Cortex of kidney (tissue), 1 donor: ENCODE data around the gene CORO1C.
A peak's percentile ranks its signal among the peaks of the same experiment; 100 is the strongest.
"Not testable (repeated sequence)": the region's sequence is repeated elsewhere in the genome, so short reads cannot be mapped to it uniquely, and the experiment has no call there.

Source experiments
- DNase-seq: peaks from one replicate; lab custom pipeline; 2025; lab: John Stamatoyannopoulos, UW

CORO1C gene

DNA sequence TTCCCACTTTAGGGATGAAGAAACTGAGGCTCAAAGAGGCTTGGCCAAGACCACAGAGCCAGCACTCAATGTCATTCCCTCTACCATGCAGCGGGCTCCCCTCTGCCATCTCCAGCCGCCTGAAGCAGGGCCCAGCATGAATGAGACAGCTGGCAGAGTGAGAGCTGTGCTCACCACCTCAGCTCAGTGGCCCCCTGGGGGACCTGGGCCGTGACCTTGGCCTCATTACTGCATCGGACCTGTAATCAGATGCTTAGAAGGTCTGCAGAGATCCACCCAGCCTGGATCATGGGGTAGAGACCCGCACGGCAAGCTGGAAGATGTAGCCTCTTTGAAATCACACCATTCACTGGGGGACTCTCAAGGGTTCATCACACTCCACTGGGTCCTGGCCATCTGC, 22.7 kb upstream of the CORO1C start:
- no peak for DNase-seq

DNA sequence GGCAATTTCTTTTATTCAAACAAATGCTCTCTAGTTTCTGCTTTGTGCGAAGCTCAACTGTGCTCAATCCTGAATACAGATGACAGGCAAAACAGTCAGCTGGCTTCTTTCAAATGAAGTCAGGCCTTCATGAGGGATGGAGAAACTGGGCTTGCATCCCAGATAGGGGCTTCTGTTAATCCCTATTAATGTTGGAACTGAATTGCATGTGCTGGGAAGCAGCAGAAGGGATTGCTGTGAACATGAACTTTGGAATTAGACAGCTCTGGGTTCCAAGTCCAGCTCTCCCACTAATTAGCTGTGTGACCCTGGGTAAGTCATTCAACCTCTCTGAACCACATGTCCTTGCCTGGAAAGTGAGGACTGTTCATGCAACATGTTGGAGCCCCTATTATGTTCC, 21.1 kb upstream of the CORO1C start:
- no peak for DNase-seq

DNA sequence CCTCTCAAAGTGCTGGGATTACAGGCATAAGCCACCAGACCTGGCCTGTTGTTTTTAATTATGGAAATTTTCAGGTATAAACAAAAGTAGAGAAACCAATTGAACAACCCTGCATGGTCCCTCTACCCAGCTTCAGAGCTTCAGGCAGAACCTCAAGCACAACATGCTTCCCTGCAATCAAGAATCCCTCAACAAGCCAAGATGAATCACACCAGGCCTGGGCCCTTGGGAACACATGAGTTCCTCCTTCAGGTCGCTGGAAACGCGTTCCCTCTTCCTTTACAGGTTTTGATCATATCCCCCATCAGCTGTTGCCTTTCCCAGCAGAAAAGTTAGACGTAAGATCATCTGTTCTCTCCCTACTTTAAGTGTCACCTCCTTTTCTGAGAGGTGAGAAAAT, 20.5 kb upstream of the CORO1C start:
- DNase-seq = no peak

DNA sequence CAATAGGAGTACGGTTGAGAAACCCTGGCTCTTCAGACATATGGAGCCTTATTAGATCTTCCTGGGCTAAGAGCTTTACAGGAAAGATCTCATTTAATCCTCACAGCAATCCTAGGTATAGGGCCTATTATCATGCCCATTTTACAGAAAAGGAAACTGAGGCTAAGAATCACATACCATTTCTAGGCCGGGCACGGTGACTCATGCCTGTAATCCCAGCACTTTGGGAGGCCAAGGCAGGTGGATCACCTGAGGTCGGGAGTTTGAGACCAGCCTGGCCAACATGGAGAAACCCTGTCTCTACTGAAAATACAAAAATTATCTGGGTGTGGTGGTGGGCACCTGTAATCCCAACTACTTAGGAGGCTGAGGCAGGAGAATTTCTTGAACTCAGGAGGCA, 19.7 kb upstream of the CORO1C start:
- not testable (repeated sequence) for DNase-seq

DNA sequence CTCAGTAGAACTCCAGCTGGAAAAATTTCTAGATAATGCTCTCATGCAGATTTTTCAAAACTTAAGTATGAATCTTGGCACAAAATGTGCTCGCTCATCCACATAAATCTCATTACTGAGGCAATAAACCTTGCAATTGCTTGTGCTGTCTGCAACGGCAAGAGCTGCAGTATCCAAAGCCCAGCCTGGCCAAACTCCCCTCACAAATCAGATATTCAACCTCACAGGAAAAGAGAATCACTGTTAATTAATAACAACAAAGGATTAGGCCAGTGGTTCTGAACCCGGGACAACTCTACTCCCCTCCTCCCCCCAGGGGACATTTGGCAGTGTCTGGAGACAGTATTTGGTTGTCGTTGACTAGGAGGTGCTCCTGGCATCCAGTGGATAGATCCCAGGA, 19.2 kb upstream of the CORO1C start:
- DNase-seq = no peak

DNA sequence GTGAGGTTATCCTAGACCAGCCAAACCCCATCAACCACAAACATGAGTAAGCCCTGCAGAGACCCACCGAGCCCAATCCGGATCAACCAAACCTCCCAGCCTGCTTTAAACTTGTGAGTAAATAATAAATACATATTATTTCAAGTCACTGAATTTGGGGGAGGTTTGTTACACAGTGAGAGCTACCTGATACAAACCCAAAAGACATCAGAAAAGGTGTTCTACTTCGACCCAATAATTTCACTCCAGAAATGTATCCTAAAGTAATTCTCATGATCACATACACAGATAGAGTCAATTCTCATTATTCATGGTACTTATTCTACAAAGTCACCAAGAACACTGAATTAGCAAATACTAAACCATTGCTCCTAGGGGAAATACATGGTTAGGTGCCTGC, 16.2 kb upstream of the CORO1C start:
- no peak for DNase-seq

DNA sequence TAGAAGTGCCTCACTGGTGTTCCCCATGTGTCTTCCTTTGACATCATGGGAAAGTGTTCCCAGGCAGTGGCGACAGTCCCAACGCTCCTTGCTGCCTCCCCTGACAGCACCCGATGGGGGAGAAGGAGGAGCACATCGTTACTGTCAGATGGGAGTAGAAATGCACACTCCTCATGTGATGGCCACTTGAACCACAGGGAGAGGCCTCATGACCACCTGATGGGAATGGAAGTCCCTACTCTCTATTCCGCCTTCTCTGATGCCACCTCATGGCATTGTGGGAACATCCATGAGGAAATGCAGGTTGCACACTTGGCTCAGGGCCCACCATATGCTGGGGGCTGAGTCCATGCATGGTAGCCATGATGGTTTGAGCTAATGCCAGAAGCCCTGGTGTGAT, 14.3 kb upstream of the CORO1C start:
- DNase-seq = no peak

DNA sequence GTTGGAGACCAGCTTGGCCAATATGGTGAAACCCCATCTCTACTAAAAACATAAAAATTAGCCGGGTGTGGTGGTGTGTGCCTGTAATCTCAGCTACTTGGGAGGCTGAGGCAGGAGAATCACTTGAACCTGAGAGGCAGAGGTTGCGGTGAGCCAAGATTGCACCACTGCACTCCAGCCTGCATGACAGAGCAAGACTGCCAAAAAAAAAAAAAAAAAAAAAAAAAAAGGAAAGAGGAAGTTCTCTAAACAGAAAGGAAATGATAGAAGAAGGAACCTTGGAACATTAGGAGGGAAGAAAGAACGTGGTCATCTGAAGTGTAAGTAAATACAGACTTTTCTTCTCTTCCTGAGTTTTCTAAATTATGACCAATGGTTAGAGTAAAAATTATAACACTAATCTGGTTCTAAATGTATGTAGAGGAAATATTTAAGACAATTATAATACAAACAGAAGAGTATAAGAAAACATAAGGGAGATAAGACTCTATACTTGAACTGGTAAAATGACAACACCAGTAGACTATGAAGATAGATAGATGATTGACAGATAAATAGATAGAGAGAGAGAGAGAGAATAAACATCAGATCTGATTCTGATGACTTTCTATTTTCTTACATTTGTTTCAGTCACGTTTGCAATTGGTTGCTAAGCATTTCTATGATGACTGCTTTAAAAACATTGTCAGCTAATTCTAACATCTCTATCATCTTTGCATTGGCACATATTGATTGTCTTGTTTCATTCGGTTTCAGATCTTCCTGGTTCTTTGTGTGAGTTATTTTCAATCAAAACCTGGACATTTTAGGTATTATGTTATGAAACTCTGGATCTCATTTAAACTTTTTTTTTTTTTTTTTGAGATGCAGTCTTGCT, 12.9 kb upstream of the CORO1C start:
- DNase-seq = no peak

DNA sequence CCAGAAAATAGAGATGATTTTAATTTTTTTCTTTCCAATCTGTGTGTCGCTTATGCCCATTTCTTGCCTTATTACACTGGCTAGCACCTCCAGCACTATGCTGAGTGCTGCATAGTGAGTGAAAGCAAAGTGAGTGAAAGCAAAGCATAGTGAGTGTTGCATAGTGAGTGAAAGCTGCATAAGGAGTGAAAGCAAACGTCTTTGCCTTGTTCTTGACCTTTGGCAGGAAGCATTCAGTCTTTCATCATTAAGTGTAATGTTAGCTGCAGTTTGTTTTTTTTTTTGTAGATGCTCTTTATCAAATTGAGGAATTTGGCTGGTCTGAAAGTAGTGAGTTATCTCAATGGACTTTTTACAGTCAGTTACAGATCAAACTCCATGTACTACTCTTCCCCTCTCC, 6.9 kb upstream of the CORO1C start:
- DNase-seq = no peak

DNA sequence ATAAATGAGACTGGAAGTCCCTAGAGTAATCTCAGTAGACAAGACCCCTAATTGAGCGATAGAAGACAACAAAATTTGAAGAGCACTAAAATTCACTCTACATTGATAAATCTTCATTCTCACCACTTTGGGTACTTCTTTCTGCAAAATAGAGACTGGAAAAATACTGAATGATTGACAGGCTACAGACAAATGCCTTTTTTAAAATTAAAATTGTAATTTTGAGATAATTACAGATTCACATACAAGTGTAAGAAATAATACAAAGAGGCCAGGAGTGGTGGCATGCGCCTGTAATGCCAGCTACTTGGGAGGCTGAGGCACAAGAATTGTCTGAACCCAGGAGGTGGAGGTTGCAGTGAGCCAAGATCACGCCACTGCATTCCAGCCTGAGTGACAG, 4.5 kb upstream of the CORO1C start:
- DNase-seq = no peak

DNA sequence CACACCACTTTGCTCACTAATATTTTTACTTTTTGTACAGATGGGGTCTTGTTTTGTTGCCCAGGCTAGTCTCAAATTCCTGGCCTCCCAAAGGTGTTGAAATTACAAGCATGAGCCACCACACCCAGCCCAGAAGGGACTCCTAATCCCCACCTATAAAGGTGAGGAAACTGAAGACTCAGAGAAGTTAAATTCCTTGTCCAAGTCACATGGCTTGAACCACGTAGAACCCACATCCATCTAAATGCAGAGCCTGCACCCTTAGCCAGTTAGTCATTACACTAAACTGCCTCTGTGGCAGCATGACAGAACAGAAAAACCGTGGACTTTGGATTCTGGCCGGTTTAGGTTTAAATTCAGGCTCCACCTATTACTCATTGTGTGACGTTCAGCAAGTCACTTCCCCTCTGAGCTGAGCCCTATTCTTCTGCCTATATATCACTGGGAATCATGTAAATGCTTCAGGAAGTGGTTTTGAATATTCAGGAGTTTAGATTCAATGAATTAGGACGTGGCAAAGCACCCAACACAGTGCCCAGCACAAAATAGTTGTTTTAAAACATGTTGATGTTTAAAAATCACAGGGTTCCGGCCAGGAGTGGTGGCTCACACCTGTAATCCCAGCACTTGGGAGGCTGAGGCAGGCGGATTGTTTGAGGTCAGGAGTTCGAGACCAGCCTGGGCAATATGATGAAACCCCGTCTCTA, 3.0 kb upstream of the CORO1C start:
- no peak for DNase-seq

DNA sequence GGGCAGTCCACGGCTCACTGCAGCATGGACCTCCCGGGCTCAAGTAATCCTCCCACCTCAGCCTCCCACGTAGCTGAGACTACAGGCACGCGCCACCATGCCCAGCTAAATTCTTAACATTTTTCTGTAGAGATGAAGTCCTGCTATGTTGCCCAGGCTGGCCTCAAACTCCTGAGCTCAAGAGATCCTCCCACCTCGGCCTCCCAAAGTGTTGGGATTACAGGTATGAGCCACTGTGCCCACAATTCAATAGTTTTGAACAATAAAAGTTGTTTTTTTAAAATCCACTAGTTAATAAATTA, 1.9 kb upstream of the CORO1C start:
- DNase-seq = not testable (repeated sequence)

DNA sequence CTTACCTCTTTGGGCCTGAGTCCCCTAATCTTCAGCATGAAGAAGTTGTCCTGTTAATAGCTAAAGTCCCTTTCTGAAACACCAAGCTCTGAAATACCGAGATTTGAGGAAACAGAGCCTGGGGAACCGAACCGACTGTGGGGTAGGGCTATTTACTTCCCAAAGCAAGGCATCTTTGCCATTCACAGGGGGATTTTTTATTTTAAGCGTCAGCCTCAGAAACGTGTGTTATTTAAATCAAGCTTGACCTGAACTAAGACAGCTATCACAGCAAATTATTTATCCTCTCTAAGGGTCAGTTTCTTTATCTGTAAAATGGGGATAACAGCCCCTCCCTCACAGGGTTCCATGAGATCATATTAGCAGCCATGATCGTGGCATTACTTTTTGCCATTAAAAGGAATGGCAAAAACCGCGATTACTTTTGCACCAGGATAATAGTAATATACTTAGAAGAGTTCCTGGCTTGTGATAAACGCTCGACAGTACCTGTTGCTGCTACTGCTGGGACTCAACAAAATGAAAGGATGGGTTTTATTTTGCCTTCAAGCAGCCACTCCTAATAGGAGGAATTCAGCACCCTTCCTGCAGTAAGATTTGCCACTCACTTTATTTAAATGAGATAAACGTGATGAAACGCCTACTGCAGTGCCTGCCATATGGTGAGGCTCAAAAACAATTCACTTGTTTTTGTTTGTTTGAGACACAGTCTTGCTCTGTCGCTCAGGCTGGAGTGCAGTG, 1.3 kb upstream of the CORO1C start:
- DNase-seq = no peak

DNA sequence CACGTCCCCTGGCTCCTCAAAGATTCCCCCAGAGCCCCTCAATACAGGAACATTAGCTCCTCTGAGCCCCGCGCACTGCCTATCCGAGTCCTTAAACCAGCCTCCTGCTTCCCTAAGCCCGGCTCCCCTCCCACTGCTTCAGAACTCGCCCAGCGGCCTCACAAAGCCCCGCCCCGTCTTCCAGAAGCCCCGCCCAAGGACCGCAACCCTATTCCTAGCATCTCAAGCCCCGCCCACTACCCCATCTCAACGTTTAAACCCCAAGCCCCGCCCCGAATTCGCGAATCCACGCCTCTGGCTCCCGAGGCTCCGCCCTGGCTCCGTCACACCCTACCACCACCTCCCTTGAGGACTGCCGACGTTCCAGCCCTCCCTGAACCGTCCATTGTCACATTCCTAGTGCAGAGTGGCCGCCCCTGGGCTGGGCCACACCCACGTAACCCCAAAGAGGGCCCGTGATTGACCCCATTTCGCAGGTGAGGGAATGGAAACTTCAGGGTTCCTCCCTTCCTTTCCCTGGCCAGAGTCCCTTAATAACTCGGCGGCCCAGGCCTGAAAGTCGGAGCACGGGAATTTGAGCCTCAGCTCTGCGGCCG, 646 bp upstream of the CORO1C start:
- peak; percentile 73 for DNase-seq

DNA sequence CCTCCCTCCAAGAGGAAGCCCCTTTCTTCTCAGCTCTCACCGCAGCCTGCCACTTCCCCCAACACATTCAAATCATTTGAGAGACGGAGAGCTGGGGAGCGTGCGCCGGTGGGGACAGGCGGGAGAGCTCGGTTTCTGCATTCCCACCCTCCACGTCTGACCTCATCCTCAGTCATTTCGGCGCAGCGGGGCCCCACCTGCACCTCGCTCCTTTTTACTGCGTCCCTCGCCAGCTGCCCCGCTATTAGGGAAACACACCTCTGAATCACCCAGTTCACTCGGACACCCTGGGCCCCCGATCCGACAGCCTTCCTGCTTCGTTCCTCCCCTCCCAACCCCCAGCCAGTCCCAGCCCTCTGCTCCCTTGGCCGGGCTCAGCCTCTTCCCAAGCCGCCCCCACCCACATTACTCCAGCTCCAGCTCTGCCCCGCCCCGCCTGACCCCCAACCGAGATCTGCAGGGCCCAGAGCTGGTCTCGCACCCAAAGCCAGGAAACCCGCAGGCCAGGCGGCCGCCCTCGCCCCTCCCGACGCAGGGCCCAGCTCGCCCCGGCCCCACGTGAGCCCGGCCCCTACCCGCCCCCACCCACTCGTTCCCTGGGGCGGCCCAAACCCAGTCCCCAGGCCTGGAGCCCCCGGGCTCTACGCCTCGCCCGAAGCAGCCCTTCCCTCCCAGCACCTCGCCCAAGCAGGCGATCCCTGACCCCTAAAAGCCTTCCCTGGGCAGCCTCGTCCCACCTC, 783 bp downstream of the CORO1C start:
- DNase-seq = no peak

DNA sequence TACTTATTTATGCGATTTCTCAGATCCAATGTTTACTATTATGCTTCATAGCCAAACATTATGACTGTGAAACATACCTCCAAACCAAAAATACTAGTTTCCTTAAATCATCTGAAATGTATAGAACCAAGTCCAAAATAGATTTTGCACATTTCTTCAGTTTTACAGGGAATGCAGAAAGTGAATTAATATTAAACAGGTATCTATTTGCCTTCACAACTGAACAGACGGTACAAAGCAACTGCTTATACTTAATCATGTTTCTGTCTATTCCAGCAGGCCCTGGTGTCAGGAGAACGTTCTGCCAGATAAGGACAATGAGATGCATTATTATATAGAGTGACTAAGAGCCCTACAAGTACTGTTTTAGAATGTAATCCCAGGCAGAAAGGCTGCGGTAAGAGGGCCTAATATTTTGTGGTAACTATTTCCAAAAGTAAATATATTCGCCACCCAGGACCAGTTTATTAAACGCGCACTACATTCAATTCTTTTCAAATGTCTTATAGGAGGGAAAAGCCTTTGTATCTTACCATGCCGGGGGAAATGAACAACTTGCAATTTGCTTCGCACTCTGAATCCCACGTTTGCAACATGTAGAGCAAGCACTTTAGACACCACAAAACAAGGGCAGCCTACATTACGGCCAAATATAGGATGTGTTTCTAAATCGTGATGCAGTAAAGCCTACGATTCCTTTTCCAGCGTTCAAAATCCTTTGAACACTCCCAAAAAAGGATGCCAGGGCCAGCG, 1.5 kb downstream of the CORO1C start:
- no peak for DNase-seq

DNA sequence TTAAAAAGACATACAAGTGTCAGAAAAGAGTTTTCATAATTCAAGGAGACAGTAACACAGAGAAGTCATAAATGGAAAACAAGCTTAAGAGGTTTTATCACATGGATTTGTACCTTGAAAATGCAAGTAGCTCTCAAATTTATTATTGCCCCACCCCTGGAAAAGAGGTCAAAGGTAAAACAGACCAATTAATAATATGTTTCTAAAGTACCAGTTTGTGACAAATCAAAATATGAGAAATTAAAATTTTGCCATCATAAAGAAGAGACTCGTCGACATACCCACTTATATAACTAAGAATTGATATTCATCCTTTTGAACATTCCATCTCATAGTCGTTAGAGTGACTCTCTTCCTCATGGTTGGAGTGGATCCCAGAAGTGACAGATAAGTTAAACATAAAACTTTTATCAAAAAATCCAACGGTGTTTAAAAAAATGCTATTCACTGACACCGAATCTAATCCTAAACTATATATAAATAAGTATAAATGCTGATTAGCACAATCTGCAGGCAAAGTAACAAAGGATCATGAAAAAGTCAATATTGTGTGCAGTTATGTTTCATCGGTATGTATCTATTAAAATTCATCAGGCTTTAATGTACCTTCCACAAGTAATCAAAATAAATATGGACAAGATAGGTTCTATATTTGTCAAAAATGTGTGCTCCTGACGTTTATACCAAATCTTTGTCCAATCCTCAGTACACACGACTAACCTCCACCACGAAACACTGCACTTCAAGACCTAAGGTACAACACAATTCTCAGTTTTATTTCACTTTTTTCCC, 2.3 kb downstream of the CORO1C start:
- DNase-seq = no peak

DNA sequence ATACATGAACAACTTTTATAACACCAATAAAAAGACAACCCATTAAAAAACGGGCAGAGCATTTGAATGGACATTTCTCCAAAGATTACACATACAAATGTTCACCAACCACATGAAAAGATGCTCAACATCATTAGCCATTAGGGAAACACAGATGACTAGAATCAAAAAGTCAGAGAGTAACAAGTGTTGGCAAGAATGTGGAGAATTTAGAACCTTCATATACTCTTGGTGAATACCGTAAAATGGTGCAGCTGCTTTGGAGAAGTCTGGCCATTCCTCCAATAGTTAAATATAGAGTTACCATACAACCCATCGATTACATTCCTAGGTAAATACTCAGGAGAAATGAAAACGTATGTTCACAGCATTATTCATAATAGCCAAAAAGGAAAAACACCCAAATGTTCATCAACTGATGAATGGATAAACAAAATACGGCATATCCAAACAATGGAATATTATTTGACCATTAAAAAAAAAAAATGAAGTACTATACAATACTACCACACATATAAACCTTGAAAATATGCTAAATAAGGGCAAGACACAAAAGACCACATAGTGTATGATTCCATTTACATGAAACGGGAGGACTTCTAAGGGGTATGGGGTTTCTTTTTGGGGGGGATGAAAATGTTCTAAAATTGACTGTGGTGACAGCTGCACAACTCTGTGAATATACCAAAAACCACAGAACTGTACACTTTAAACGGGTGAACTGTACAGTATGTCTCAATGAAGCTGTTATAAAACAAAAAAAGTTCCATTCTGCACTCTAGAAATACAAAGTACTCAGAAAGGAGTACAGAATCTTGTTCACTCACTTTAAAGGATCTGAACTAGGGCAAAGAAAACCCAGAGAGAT, 3.2 kb downstream of the CORO1C start:
- DNase-seq = no peak

DNA sequence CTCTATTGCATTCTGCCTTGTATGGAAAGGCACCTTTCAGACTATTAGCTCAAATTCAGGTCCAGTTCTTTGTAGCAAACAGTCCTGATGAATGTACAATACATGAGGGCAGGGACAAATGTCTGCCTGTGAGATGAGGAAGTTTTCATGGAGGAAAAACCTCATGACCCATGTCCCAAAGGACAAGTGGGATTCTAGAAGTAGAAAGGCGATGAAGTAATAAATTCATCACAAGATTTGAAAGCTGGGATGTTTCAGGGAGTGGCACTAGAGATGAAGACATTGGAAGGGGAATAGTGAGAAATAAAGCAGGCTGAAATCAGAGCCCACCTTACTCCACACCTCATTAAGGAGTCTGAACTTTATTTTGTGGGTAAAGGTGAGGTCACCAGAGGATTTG, 4.2 kb downstream of the CORO1C start:
- DNase-seq = no peak

DNA sequence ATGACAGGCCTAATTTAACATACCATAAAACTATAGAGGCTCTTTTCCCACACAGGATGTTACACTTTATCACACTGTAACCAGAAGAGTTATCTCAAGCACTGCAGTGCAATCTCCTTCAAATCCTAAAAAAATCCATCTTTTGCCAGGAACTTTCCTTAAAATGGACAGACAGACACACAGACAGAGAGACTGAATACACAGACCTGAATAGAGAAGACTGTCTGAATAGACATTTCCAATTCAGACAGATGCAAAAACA, 6.5 kb downstream of the CORO1C start:
- DNase-seq = no peak
